Prostate gland (tissue), 2 donors: ENCODE data around the gene CALML6.

Experiments
- CTCF ChIP-seq, 4 experiments: fragments of 200-600 bp in 2 of 4; fragments of 450-650 bp in 2 of 4; sonication (generic) in 2 of 4; IDR thresholded peaks; 1 replicate in 3 of 4; 2 replicates in 1 of 4; pipeline ENCODE4 v1.5.1; 2016 to 2019; ENCODE audit warnings: antibody characterized with exemption in 4 of 4, mild to moderate bottlenecking in 2 of 4, moderate library complexity in 2 of 4
- POLR2A ChIP-seq: fragments of 450-650 bp; IDR thresholded peaks from one replicate; pipeline ENCODE4 v1.6.1; 2016; ENCODE audit warnings: antibody characterized with exemption, mild to moderate bottlenecking

- TF ChIP-seq CTCF (IDR thresholded peaks at IDR 0.05) (no peak), POLR2A (no peak)
These were observed 39.1 kb upstream of the CALML6 start for GRCh38 chr1:1875932-1876331.
